Panc1 (cell line): ENCODE results near the gene PXDN.

Experiments used
- CTCF ChIP-seq: fragments of 450-650 bp; IDR thresholded peaks from 2 replicates; pipeline ENCODE4 v1.5.1; 2017; ENCODE audit warnings: mild to moderate bottlenecking
- POLR2AphosphoS5 ChIP-seq: IDR thresholded peaks from 2 replicates; pipeline ENCODE4 v1.6.1; 2012; ENCODE audit warnings: mild to moderate bottlenecking, low read depth, low read length, moderate library complexity
- REST ChIP-seq, 2 experiments: IDR thresholded peaks; 2 replicates each; pipeline ENCODE4 v1.6.1; 2011 to 2012; ENCODE audit warnings: low read depth in 2 of 2, control low read depth in 1 of 2, low read length in 1 of 2, mild to moderate bottlenecking in 1 of 2, moderate library complexity in 1 of 2; ENCODE audit not compliant: insufficient read depth in 1 of 2
- SIN3A ChIP-seq: IDR thresholded peaks from 2 replicates; pipeline ENCODE4 v1.6.1; 2012; ENCODE audit warnings: low read depth, mild to moderate bottlenecking, low read length, moderate library complexity, borderline replicate concordance; ENCODE audit not compliant: insufficient read depth
- TCF7L2 ChIP-seq: IDR thresholded peaks from 2 replicates; pipeline ENCODE4 v1.6.1; 2011; ENCODE audit warnings: mild to moderate bottlenecking, low read depth, low read length, inconsistent platforms

DNA sequence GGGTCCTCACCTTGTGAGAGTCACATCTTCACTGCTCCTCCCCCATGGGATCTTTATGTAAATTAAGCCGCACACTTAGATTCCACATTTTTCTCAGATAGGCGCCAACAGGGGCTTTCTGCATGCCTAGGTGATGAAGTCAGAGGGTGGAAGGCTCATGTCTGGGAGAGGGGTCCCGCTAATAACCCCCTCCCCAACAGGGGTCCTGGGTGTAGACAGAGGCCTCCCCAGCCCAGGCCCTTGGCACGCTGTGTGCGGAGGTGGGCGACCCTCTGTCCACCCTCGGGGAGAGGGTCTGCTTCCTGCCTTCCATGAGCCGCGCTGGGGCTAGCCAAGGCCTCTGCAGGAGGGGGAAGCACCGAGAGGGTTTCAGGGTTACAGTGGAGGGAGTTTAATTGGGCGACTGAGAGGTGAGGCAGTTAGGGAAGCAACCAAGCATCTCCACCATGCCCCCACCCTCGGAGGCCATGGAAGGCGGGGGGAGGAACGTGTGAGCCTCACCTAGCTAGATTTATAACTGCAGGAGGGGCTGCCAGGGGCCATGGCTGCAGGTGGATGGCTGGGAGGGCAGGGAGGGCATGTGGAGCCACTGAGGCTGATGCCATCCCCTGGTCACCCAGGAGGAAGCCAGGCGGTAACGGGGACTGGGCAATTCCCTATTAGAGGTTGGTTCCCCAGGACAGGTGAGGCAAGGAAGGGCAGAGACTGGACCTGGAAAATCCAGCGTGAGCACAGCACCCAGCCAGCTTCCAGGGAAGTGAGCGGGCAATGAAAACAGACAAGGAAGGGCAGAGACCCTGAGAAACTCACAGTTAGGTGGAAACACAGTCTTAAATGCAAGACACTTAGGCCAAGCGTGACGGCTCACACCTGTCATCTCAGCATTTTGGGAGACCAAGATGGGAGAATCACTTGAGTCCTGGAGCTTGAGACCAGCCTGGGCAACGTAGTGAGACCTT, 7.7 kb upstream of the PXDN start:
- TF ChIP-seq CTCF (no peak), POLR2AphosphoS5 (no peak), SIN3A (no peak), REST (IDR thresholded peaks at IDR 0.05; ENCODE audit: insufficient read depth in 1 of 2, low read depth in 2 of 2, low read length in 1 of 2) (no peak), TCF7L2 (no peak)
